OCI-LY1 (cell line): ENCODE measurements around the gene BICDL2.
A peak's percentile ranks its signal among the peaks of the same experiment; 100 is the strongest.

Source experiments
- EZH2 ChIP-seq: fragments of 200-600 bp; sonication (generic), shearing (Covaris generic); IDR thresholded peaks from 2 replicates; pipeline ENCODE4 v1.8.0; 2017; ENCODE audit warnings: borderline replicate concordance, mixed run types, mild to moderate bottlenecking, antibody characterized with exemption, low read length, moderate library complexity, mixed read lengths
- TF ChIP-seq, protein P1 (sequence below): fragments of 200-600 bp; sonication (generic), shearing (Covaris generic); IDR thresholded peaks from 2 replicates; pipeline ENCODE4 v1.5.1; 2017; ENCODE audit warnings: mild to moderate bottlenecking, antibody characterized with exemption, low read length, moderate library complexity, mixed read lengths

DNA sequence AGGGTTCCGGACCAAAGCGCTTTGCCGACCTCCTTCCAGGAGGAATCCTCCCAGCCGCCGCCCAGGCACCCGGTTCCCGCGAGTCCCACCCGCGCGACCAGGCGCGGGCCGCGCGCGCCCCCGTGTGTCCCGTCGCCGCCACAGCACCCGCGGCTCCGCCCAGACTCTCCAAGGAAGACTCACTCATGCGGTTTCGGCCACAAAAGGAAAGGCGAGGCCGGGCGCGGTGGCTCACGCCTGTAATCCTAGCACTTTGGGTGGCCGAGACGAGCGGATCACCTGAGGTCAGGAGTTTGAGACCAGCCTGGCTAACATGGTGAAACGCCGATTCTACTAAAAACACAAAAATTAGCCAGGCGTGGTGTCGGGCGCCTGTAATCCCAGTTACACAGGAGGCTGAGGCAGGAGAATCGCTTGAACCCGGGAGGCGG lies 53.0 kb downstream of the BICDL2 start:
- no peak for TF ChIP-seq EZH2
- TF ChIP-seq, protein P1, sequence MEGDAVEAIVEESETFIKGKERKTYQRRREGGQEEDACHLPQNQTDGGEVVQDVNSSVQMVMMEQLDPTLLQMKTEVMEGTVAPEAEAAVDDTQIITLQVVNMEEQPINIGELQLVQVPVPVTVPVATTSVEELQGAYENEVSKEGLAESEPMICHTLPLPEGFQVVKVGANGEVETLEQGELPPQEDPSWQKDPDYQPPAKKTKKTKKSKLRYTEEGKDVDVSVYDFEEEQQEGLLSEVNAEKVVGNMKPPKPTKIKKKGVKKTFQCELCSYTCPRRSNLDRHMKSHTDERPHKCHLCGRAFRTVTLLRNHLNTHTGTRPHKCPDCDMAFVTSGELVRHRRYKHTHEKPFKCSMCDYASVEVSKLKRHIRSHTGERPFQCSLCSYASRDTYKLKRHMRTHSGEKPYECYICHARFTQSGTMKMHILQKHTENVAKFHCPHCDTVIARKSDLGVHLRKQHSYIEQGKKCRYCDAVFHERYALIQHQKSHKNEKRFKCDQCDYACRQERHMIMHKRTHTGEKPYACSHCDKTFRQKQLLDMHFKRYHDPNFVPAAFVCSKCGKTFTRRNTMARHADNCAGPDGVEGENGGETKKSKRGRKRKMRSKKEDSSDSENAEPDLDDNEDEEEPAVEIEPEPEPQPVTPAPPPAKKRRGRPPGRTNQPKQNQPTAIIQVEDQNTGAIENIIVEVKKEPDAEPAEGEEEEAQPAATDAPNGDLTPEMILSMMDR = peak; percentile 92
